Activated CD4-positive, CD25-positive, alpha-beta regulatory T cell treated with anti-CD3 and anti-CD28 coated beads, Interleukin-2, amount 50 U/mL, for 24 hours (primary cell): ENCODE results near the gene WNT3A.
A peak's percentile ranks its signal among the peaks of the same experiment; 100 is the strongest.

Experiments used
- ATAC-seq, 2 donors: fragments of 150-1000 bp; cut with Tn5 transposase; one replicate each; pipeline ENCODE4 v1.10.0; 2021; ENCODE audit warnings: mild to moderate bottlenecking in 1 of 2, moderate library complexity in 1 of 2

WNT3A gene

GRCh38 chr1:227999056-227999930 lies 7.5 kb upstream of the WNT3A start:
- peak; percentile 79 to 88 for ATAC-seq

GRCh38 chr1:228000416-228000815 lies 6.4 kb upstream of the WNT3A start:
- ATAC-seq, result no peak

- no peak for ATAC-seq
Observed at GRCh38 chr1:228000836-228001563, 5.8 kb upstream of the WNT3A start.

- ATAC-seq, result no peak
Observed at GRCh38 chr1:228001738-228002535, 4.9 kb upstream of the WNT3A start.

GRCh38 chr1:228002792-228003191 lies 4.0 kb upstream of the WNT3A start:
- no peak for ATAC-seq

- ATAC-seq, result no peak
Observed at GRCh38 chr1:228003461-228004330, 3.1 kb upstream of the WNT3A start.

GRCh38 chr1:228004331-228004855 lies 2.4 kb upstream of the WNT3A start:
- peak; percentile 15 to 41 for ATAC-seq

GRCh38 chr1:228004856-228005462 lies 1.8 kb upstream of the WNT3A start:
- ATAC-seq, result no peak

- ATAC-seq, result no peak
Observed at GRCh38 chr1:228005511-228006033, 1.2 kb upstream of the WNT3A start.

GRCh38 chr1:228006034-228006785 lies 588 bp upstream of the WNT3A start:
- ATAC-seq, result no peak

GRCh38 chr1:228007049-228007800 lies 427 bp downstream of the WNT3A start:
- ATAC-seq, result no peak

GRCh38 chr1:228007801-228008341 lies 1.1 kb downstream of the WNT3A start:
- no peak for ATAC-seq

- ATAC-seq, result no peak
Observed at GRCh38 chr1:228008391-228009115, 1.8 kb downstream of the WNT3A start.

GRCh38 chr1:228009116-228009827 lies 2.5 kb downstream of the WNT3A start:
- ATAC-seq, result no peak

GRCh38 chr1:228009828-228010775 lies 3.3 kb downstream of the WNT3A start:
- ATAC-seq, result no peak

- ATAC-seq, result no peak
Observed at GRCh38 chr1:228010921-228011320, 4.1 kb downstream of the WNT3A start.
